Measurements from ENCODE around the gene NKAPD1. TPM values are rescaled to one million over a fixed set of nuclear protein-coding genes. Genes with fewer than 3 reads are reported as not detected.

Gene NKAPD1
- total and polyA plus RNA-seq, 10 of the 15 experiments (the other 5 are each of a cell fraction or from before 2014, with no cell fraction given) = 9.6 to 43.3 (median 19.2) TPM

DNA sequence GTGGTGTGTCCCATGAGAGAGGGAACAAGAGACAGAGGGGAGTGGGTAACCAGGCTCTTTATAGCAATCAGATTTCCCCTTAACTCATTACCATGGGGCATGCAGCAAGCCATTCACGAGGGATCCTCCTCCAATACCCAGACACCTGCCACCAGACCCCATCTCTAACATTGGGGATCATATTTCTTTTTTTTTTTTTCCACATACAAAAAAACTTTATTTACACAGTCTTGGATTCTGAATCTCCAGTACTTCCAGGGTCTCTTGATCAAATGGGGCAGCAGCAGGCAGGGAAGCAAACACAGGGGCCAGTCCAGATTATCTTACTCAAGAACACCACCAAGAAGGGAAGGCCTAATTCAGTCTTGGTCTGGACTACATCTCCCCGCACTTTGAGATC is 44.6 kb upstream of the NKAPD1 start:
- RAD21 ChIA-PET (ENCODE audit: unreplicated experiment) = interaction anchor here (1.0 kb wide), 1 partner anchor 103 kb away, joined by 3 read pairs; no protein-coding TSS in a partner anchor
- intact Hi-C loops (cut with micrococcal nuclease; ENCODE audit: unreplicated experiment) = no loop called here
- no peak for DNase-seq (ENCODE audit: low read depth, low spot score)
- no peak for FAIRE-seq
- 91% methylated on average over 2 of the region's 2 CpGs for WGBS (ENCODE audit: insufficient coverage, insufficient replicate concordance, low lambda C conversion rate, missing lambda C conversion rate)
- Histone ChIP-seq H3K4me2 (ENCODE audit: control insufficient read depth, insufficient read depth) (no peak overlapping the region), H2AFZ (ENCODE audit: control insufficient read depth, low read depth, low read length) (no peak overlapping the region), H3K36me3 (ENCODE audit: control insufficient read depth in 2 of 2, insufficient read depth in 2 of 2, low read length in 1 of 2) (peaks cover 1 to 10% of the 10 kb centered on the region in 2 experiments), H4K20me1 (ENCODE audit: control insufficient read depth, insufficient read depth) (no peaks in the 10 kb centered on the region), H3K4me1 (ENCODE audit: control insufficient read depth, insufficient read depth, low read length) (no peaks in the 10 kb centered on the region), H3K9me3 (replicated peaks; ENCODE audit: control insufficient read depth, insufficient read depth, low read length) (no peaks in the 10 kb centered on the region), H3K27me3 (replicated peaks in 1 of 2; ENCODE audit: control insufficient read depth in 2 of 2, insufficient read depth in 2 of 2, low read length in 1 of 2) (no peaks in the 10 kb centered on the region), H3K9ac (ENCODE audit: control insufficient read depth, insufficient read depth, low read length) (no peak overlapping the region), H3K79me2 (ENCODE audit: control insufficient read depth, insufficient read depth, low read length) (peaks cover 15% of the 10 kb centered on the region), H3K4me3 (no peak overlapping the region), H3K27ac (ENCODE audit: control insufficient read depth, insufficient read depth) (no peak overlapping the region)
- no TSS peak for BruUV-seq (replicated peaks)
- POLR2A ChIA-PET = interaction anchor here (0.5 kb wide), 1 partner anchor 9 kb away, joined by 3 read pairs; no protein-coding TSS in a partner anchor
- peak; percentile 73 for TF ChIP-seq ZBTB40 (IDR thresholded peaks at IDR 0.05; ENCODE audit: borderline replicate concordance)
- no peak for TF ChIP-seq RCOR1 (conservative IDR thresholded peaks at IDR 0.05; ENCODE audit: low read depth, low read length)
- no peak for ATAC-seq
- in situ Hi-C loops (cut with MboI) = no loop called here
- SMC1A ChIA-PET (ENCODE audit: uncharacterized antibody, unreplicated experiment) = no interaction called here
- CTCF ChIA-PET = no interaction called here

GRCh38 chr11:112033902-112034301 is 40.2 kb upstream of the NKAPD1 start:
- ChIA-PET POLR2A (no interaction called here), RAD21 (ENCODE audit: unreplicated experiment) (no interaction called here), CTCF (no interaction called here), SMC1A (ENCODE audit: uncharacterized antibody, unreplicated experiment) (interaction anchor here (1.1 to 1.8 kb wide), 3 partner anchors 8 to 30 kb away, joined by 3 to 4 read pairs (median 4); no protein-coding TSS in a partner anchor)
- Histone ChIP-seq H3K27ac (ENCODE audit: control insufficient read depth, insufficient read depth) (no peak overlapping the region), H3K4me1 (ENCODE audit: control insufficient read depth, insufficient read depth, low read length) (no peaks in the 10 kb centered on the region), H3K9ac (ENCODE audit: control insufficient read depth, insufficient read depth, low read length) (no peak overlapping the region), H3K36me3 (ENCODE audit: control insufficient read depth in 2 of 2, insufficient read depth in 2 of 2, low read length in 1 of 2) (peaks cover 3 to 23% of the 10 kb centered on the region in 2 experiments), H3K4me2 (ENCODE audit: control insufficient read depth, insufficient read depth) (no peak overlapping the region), H3K4me3 (no peak overlapping the region), H3K79me2 (ENCODE audit: control insufficient read depth, insufficient read depth, low read length) (no peaks in the 10 kb centered on the region), H3K9me3 (replicated peaks; ENCODE audit: control insufficient read depth, insufficient read depth, low read length) (no peaks in the 10 kb centered on the region), H4K20me1 (ENCODE audit: control insufficient read depth, insufficient read depth) (no peaks in the 10 kb centered on the region), H3K27me3 (replicated peaks in 1 of 2; ENCODE audit: control insufficient read depth in 2 of 2, insufficient read depth in 2 of 2, low read length in 1 of 2) (no peaks in the 10 kb centered on the region), H2AFZ (ENCODE audit: control insufficient read depth, low read depth, low read length) (no peak overlapping the region)
- intact Hi-C loops (cut with micrococcal nuclease; ENCODE audit: unreplicated experiment) (no loop called here), in situ Hi-C loops (cut with MboI) (no loop called here)
- DNase-seq (ENCODE audit: low read depth, low spot score) (no peak), ATAC-seq (no peak), FAIRE-seq (no peak)
- WGBS (ENCODE audit: insufficient coverage, insufficient replicate concordance, low lambda C conversion rate, missing lambda C conversion rate) = 98% methylated on average over 3 of the region's 3 CpGs
- TF ChIP-seq CBFB (IDR thresholded peaks at IDR 0.05; ENCODE audit: low read depth) (no peak), GATAD2B (conservative IDR thresholded peaks at IDR 0.05; ENCODE audit: low read depth) (no peak), ZNF622 (IDR thresholded peaks at IDR 0.05) (no peak), TARDBP (IDR thresholded peaks at IDR 0.05; ENCODE audit: borderline replicate concordance) (no peak), ETV6 (conservative IDR thresholded peaks at IDR 0.05 in 1 of 2, IDR thresholded peaks at IDR 0.05 in 1 of 2; ENCODE audit: borderline replicate concordance in 1 of 2, low read depth in 1 of 2) (no peak)
- BruUV-seq (replicated peaks) = no TSS peak

Measured in GM12878 (cell line).